HG03064 (cell line): ENCODE measurements around the gene PPP6R3.

Experiments
- ATAC-seq: cut with Tn5 transposase; IDR thresholded peaks from one replicate; pipeline ENCODE4 v1.9.1; 2021; ENCODE audit warnings: low read depth; ENCODE audit not compliant: unreplicated experiment

The PPP6R3 gene

GRCh38 chr11:68460741-68461574, at the start of gene PPP6R3:
TSS of gene PPP6R3 (plus strand) at chr11:68460752. CDS start at chr11:68537665, 76,913 bp downstream.
- ATAC-seq, result peak; percentile 30

GRCh38 chr11:68411501-68411991, 49.0 kb upstream of the PPP6R3 start:
- ATAC-seq, result no peak

GRCh38 chr11:68412593-68413475, 47.7 kb upstream of the PPP6R3 start:
- ATAC-seq, result no peak

GRCh38 chr11:68413591-68413999, 47.0 kb upstream of the PPP6R3 start:
- no peak for ATAC-seq

GRCh38 chr11:68414496-68415221, 45.9 kb upstream of the PPP6R3 start:
- ATAC-seq, result no peak

- no peak for ATAC-seq
Observed at GRCh38 chr11:68416070-68416578, 44.4 kb upstream of the PPP6R3 start.

- ATAC-seq, result no peak
Observed at GRCh38 chr11:68418648-68419047, 41.9 kb upstream of the PPP6R3 start.

GRCh38 chr11:68420171-68420570, 40.4 kb upstream of the PPP6R3 start:
- ATAC-seq, result no peak

- no peak for ATAC-seq
Observed at GRCh38 chr11:68423481-68423880, 37.1 kb upstream of the PPP6R3 start.

- ATAC-seq, result no peak
Observed at GRCh38 chr11:68424101-68424632, 36.4 kb upstream of the PPP6R3 start.

- no peak for ATAC-seq
Observed at GRCh38 chr11:68424981-68425865, 35.3 kb upstream of the PPP6R3 start.

GRCh38 chr11:68425866-68426380, 34.6 kb upstream of the PPP6R3 start:
- ATAC-seq, result no peak

GRCh38 chr11:68429661-68430060, 30.9 kb upstream of the PPP6R3 start:
- no peak for ATAC-seq

- ATAC-seq, result no peak
Observed at GRCh38 chr11:68430384-68430783, 30.2 kb upstream of the PPP6R3 start.

- ATAC-seq, result no peak
Observed at GRCh38 chr11:68430801-68431200, 29.8 kb upstream of the PPP6R3 start.

- ATAC-seq, result no peak
Observed at GRCh38 chr11:68431984-68432645, 28.4 kb upstream of the PPP6R3 start.

- ATAC-seq, result no peak
Observed at GRCh38 chr11:68432874-68433273, 27.7 kb upstream of the PPP6R3 start.

- ATAC-seq, result no peak
Observed at GRCh38 chr11:68433541-68433940, 27.0 kb upstream of the PPP6R3 start.
